Daoy (cell line): Measurements from ENCODE around the gene TRDN. TPM values are rescaled to one million over a fixed set of nuclear protein-coding genes. Genes with fewer than 3 reads are reported as not detected.
A peak's percentile ranks its signal among the peaks of the same experiment; 100 is the strongest.

Experiments
- DNase-seq: peaks from one replicate; pipeline ENCODE4 v3.0.0-alpha.2; 2015; ENCODE audit warnings: low read depth
- total RNA-seq: library from RNA; depleted of rRNA; stranded (reverse); fragments of >200 nt; shearing (Covaris generic); gene quantifications from 2 replicates; pipeline ENCODE4 v1.2.3, GENCODE V29; 2014; rRNA removed

Gene TRDN
- total RNA-seq, result 0.06 TPM in 1 of 2 replicates, not detected in the other

GRCh38 chr6:123636782-123637181 is at the start of gene TRDN:
Gene TRDN, minus strand, starts transcription at chr6:123636950. Its CDS starts 175 bp downstream, at chr6:123636775.
- no peak for DNase-seq

- no peak for DNase-seq
Measured at GRCh38 chr6:123681957-123682462, 45.3 kb upstream of the TRDN start.

DNA sequence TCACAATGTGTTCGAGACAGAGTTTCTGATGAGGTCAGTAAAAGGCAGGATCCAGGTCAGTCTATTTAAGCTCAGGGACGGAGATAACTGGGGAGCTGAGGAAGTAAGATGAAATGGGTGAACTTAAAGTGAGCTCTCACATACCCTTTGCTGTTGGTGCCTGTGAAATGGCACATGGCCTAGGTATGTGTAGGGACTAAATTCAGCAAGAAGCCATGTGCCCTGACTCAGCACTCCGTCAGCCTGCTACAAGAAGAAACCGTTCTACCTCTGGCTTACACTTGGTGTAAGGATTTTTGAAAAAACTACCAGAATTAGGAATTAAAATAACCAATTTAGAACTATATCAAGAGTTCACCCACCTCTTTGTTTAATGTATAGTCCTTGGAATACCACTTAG is 41.1 kb upstream of the TRDN start:
- DNase-seq, result no peak

- DNase-seq, result no peak
Measured at GRCh38 chr6:123676793-123677192, 40.0 kb upstream of the TRDN start.

DNA sequence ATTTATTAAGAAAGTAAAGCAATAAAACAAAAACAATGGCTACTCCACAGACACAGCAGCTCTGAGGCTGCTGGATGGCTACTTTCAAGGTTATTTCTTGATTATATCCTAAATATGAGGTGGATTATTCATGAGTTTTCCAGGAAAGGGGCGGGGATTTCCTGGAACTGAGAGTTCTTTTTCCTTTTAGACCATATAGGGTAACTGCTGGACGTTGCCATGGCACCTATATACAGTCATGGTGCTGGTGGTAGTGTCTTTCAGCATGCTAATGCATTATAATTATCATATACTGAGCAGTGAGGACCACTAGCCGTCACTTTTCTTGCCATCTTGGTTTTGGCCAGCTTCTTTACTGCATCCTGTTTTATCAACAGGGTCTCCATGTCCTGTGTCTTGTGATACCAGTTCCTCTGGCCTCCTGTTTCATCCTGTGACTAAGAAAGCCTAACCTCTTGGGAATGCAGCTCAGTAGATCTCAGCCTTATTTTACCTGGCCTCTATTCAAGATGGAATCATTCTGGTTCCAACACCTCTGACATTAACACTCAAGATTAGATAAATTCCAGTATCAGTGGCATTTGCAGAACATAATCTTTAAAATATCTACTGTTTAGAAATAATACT is 32.3 kb upstream of the TRDN start:
- no peak for DNase-seq

- no peak for DNase-seq
Measured at GRCh38 chr6:123668063-123668462, 31.3 kb upstream of the TRDN start.

DNA sequence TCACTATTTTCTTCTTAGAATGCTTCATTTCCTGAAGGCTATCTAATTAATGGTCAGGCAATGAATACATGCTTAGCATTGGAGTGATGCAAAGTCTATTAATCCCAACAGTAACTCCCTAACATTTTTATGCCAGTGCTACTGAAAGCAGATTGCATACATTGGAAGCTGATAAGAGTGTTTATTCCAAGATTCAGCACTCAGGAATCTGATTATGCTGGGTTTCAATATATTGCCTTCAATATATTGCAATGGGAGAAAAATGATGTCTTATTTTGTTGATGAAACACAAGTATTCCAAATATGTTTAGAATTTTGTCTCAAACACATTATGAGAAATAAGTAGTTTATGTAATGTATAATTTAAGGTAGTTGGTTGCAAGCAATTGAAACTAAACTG is 26.7 kb upstream of the TRDN start:
- DNase-seq, result no peak

- no peak for DNase-seq
Measured at GRCh38 chr6:123662757-123663156, 26.0 kb upstream of the TRDN start.

- DNase-seq, result no peak
Measured at GRCh38 chr6:123661105-123661891, 24.5 kb upstream of the TRDN start.

- no peak for DNase-seq
Measured at GRCh38 chr6:123659960-123660748, 23.4 kb upstream of the TRDN start.

GRCh38 chr6:123658848-123659247 is 22.1 kb upstream of the TRDN start:
- DNase-seq, result no peak

DNA sequence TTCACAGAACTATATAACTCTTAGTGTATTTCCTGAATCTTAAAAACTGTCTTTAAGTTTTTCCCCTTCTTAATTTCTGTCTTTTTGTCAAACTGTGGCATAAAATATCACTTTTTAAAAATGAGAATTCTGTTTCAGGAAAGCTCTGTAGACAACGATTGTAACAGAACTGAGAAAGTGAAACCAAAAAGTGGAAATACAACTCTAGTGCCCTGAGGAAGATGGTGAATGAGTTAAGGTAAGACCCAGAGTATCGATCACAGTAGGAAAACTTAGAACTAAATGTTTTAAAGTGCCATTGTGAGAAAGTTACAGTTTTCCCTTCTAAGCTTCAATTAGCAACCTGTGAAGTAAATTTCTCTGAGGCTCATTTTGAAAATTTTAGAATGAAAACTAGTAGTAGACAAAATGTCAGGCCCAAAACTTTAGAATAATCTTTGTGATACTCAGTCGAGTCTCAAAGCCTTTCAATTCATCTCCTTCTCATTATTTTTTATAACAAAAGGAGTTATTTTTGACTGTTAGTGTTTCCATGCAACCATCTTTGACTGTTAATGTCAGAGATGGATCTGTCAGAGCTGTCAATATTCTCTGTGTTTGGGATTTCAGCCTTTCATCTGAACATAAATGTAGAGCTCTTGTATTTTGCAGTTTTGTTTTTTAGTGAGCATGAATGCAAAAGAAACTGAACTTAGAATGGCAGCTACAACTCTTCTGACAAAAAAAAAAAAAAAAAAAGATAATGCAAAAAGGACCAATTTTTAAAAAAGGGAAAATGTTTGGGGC is 19.0 kb upstream of the TRDN start:
- DNase-seq, result peak; percentile 7

DNA sequence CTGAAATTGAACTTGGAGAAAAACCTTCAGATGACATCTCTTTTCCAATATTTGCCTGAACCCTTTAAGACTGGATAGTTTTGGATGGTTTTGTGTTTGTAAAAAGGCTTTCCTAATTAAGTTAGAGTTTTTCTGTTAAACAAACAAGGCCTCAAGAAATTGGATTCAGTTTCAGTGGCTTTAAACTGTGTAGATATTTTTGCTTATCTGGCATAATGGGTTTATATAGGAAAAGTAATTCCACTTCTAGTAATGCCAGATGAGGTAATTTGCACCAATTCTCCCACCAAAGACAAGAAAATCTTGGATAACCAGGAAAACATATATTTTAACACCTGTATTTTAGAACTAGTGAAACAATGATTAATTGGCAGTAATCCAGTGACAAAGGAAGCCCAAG is 12.0 kb upstream of the TRDN start:
- DNase-seq, result no peak

DNA sequence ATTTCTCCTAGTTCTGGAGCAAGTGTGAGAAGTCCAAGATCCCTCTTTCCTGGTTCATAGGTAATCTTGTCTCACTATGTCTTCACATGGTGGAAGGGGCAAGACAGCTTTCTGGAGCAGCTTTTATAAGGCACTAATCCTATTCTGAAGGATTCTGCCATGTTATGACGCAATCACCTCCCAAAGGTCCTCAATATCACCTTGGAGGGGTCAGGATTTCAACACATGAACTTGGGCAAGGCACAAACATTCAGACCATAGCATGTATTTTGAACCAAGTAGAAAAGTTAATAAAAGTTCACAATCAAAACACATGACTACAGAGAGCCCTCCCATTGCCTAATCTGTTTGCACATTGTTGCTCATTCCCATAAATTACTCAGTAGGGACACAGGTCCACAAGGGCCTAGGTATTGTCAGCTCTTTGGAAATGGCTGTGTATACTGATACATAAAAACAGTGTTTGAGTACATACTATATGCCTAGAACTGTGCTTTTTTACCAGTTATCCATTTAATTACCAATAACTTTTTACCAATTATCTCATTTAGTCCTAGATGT is 11.3 kb upstream of the TRDN start:
- DNase-seq, result no peak

DNA sequence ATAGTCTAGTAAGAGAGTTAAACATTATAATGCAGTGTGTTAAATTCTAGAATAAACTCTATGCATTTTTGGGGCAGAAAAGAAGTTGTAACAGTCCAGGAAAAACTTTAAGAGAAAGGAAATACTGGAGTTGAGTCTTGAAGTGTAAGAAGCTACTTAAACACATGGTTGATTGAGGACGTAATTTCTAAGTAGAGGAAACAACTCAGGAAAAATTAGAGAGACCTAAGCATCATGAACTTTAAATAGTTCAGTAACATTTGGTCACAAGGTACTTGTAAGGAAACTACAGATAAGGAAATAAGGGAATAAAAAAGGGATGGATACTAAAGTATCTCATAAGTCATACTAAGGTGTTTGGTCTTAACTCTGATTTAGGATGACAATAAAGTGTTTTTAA is 4.7 kb upstream of the TRDN start:
- DNase-seq, result no peak

- no peak for DNase-seq
Measured at GRCh38 chr6:123640567-123641187, 3.9 kb upstream of the TRDN start.

DNA sequence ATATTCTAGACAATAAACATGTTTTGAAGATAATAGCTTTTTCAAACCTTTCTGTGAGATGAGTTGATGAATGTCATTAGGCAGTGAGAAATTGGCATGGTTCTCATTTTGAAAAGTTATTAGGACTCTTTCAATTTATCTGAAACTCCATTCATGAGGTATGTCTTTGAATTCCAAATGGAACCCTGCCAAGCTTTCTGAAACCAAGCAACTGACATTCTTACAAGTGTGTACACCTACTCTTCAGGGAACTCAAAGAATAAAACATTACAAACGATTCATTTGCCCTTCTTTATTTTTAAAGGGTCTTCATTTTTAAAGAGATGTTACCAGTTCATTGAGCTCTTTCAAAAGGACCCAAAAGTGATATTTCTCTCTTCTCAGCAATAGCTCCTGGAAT is 2.1 kb upstream of the TRDN start:
- no peak for DNase-seq

DNA sequence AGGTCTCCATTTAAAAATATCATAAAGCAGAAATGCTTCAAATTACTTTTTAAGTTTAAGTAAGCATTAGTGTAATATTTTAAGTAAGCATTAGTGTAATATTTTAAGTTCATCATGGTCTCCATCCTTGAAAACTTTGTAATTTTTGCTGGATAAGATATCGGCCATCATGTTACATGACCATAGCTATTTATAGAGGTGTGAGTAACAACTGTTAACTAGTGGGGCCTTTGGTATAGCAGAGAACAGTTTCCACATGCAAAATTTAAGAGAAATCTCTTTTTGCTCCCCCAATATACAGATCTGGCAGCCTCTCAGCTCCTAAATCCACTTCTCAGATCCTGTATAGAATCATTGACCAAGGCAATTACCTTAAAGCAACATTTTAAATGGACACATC is 468 bp downstream of the TRDN start:
- DNase-seq, result no peak

- DNase-seq, result no peak
Measured at GRCh38 chr6:123635567-123635966, 1.2 kb downstream of the TRDN start.

DNA sequence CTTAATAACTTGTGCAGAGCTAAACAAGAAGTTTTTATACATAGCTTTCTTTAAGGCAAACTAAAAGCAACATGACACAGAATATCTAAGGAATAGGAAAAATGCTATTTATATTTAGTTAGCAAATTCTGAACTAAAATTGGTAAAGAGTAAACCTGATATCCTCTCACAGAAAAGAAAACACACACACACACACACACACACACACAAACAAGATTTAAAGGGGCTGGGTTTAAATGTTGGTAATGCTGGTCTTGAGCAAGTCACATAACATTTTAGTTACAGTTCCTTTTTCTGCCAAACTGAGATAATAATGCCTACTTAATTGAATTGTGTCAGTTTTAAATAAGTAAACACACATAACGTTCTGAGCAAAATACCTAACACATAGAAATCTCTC is 1.6 kb downstream of the TRDN start:
- no peak for DNase-seq

- no peak for DNase-seq
Measured at GRCh38 chr6:123632641-123633040, 4.1 kb downstream of the TRDN start.
